HG02973 (cell line): ENCODE measurements around the gene PPP1R12A.

ENCODE experiments used
- ATAC-seq: cut with Tn5 transposase; IDR thresholded peaks from one replicate; pipeline ENCODE4 v1.9.1; 2021; ENCODE audit warnings: moderate library complexity; ENCODE audit not compliant: unreplicated experiment

PPP1R12A gene

GRCh38 chr12:79936670-79937069 lies 1.8 kb upstream of the PPP1R12A start:
- no peak for ATAC-seq

GRCh38 chr12:79935624-79936345 lies 888 bp upstream of the PPP1R12A start:
- ATAC-seq, result peak; percentile 8

- ATAC-seq, result peak; percentile 12
These were observed 446 bp downstream of the PPP1R12A start for GRCh38 chr12:79934281-79935020.

GRCh38 chr12:79933532-79934264 lies 1.2 kb downstream of the PPP1R12A start:
- no peak for ATAC-seq

- no peak for ATAC-seq
These were observed 1.9 kb downstream of the PPP1R12A start for GRCh38 chr12:79933043-79933442.

GRCh38 chr12:79932357-79932756 lies 2.5 kb downstream of the PPP1R12A start:
- no peak for ATAC-seq

- no peak for ATAC-seq
These were observed 5.8 kb downstream of the PPP1R12A start for GRCh38 chr12:79929065-79929464.

- ATAC-seq, result peak; percentile 94
These were observed 7.0 kb downstream of the PPP1R12A start for GRCh38 chr12:79927772-79928474.

- ATAC-seq, result no peak
These were observed 7.9 kb downstream of the PPP1R12A start for GRCh38 chr12:79926951-79927350.

GRCh38 chr12:79925492-79925891 lies 9.4 kb downstream of the PPP1R12A start:
- ATAC-seq, result no peak

- ATAC-seq, result no peak
These were observed 13.1 kb downstream of the PPP1R12A start for GRCh38 chr12:79921786-79922185.

GRCh38 chr12:79920421-79921238 lies 14.3 kb downstream of the PPP1R12A start:
- ATAC-seq, result peak; percentile 58

GRCh38 chr12:79919762-79920161 lies 15.1 kb downstream of the PPP1R12A start:
- no peak for ATAC-seq

- ATAC-seq, result no peak
These were observed 18.1 kb downstream of the PPP1R12A start for GRCh38 chr12:79916826-79917225.

- no peak for ATAC-seq
These were observed 22.8 kb downstream of the PPP1R12A start for GRCh38 chr12:79911889-79912656.

- ATAC-seq, result no peak
These were observed 26.5 kb downstream of the PPP1R12A start for GRCh38 chr12:79908366-79908765.

GRCh38 chr12:79901506-79901905 lies 33.4 kb downstream of the PPP1R12A start:
- no peak for ATAC-seq

GRCh38 chr12:79900951-79901350 lies 33.9 kb downstream of the PPP1R12A start:
- ATAC-seq, result no peak

- no peak for ATAC-seq
These were observed 34.7 kb downstream of the PPP1R12A start for GRCh38 chr12:79900199-79900598.
